Right forelimb (tissue), 1 donor: ENCODE data around the gene FAM241B.

Experiments used
- DNase-seq: peaks from one replicate; pipeline ENCODE4 v3.0.0-alpha.2; 2018

FAM241B gene

GRCh38 chr10:69634759-69635425, 4.8 kb downstream of the FAM241B start:
- peak; percentile 24 for DNase-seq

DNA sequence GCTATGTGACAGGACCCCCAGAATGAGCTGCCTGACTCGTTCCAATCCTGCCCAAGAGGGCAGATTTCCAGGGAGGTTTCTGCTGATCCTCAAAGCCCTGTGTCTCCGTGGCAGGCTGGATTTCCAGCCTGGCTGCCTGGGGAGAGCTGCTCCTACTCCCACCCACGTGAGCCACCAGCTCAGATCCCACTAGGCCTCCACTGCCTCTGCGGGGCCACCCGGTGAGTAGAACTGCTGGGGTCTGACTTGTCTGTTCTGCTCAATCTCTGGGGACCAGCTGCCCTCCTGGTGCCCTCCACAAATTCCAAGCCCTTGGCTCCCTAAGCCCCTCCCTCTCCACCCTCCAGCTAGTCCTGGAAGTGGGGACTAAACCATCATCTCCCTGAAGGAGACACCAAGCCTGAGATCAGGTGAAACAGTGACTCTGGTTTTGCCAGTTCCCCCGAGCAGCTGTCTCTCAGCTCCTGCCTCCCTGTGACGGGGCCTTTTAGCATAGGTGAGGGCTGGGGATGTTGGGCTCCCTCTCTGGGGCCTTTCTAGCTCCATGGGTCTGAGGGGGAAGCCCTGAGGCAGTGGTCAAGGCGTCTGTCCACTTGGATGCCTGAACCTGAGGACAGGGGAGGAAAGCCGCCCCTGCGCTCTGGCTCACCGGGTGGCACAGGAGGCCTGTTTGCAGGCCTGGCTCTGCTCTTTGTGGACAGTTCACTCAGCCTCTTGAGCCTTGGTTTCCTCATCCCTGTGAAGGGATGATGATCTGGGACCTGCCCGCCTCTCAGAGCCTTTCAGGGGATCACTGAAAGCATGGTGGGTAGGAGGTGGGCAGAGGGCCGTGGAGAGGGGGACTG, 5.6 kb downstream of the FAM241B start:
- DNase-seq = peak; percentile 24

GRCh38 chr10:69636273-69636575, 6.2 kb downstream of the FAM241B start:
- peak; percentile 13 for DNase-seq

DNA sequence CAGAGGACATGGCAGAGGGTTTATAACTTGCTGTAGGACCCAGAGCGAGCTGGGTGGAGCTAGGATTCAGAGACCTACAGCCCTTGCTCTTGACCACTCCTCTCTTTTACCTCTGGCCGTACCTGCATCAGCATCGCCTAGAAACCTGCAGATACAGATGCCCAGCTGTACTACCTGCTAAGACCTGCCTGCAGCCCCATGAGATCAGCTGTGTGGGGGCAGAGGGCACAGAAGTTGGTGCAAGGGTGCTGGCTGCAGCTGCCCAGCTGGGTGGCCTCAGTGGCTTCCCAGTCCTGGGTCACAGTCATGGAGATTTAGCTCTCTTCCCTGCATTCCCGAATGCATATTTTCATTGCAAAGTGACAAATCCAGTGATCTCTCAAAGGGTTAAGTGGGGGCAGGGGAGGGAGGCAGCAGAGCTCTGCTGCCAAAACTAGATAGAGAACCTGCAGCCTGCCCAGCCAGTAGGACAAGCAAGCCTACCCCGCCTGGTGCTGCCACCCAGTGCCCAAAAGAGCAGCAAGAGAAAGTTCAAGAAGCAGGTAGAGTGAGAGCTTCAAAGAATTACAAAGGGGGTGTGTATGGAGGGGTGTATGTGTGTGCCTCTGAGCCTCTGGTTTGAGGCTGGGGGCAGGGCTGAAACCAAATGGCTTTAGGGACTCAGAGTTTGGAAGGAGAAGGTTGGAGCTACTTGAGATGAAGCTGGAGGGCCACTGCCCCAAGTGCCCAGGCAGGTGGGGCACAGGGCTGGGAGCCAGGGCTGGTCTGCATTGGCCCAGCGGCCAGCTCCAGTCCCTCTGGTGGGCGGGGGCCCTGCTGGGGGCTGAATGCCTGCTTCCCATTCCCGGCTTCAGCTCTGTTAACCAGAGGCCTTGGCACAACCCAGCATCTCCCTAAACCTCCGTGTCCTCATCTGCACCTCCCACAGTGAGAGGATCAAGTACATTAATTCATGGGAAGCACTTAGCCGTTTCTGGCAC, 6.9 kb downstream of the FAM241B start:
- DNase-seq = peak; percentile 32

DNA sequence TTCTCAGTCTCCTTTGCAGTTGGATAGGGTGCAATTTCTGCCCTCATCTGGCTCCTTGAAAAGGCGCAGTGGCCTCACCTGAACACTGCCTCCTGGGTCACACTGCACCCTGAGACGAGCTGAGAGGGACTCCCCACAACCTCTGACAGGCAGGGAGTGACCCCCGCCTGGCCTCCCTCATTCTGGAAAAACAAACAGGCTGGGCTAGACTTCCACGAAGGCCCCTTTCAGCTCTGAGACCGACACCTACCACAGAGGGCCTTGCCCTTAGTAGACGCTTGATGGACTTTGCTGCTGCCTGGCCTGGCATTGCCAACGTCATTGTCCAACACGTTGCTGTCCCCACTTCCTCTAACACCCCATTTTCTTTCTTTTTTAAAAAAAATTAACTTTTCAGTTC, 8.6 kb downstream of the FAM241B start:
- peak; percentile 32 for DNase-seq

DNA sequence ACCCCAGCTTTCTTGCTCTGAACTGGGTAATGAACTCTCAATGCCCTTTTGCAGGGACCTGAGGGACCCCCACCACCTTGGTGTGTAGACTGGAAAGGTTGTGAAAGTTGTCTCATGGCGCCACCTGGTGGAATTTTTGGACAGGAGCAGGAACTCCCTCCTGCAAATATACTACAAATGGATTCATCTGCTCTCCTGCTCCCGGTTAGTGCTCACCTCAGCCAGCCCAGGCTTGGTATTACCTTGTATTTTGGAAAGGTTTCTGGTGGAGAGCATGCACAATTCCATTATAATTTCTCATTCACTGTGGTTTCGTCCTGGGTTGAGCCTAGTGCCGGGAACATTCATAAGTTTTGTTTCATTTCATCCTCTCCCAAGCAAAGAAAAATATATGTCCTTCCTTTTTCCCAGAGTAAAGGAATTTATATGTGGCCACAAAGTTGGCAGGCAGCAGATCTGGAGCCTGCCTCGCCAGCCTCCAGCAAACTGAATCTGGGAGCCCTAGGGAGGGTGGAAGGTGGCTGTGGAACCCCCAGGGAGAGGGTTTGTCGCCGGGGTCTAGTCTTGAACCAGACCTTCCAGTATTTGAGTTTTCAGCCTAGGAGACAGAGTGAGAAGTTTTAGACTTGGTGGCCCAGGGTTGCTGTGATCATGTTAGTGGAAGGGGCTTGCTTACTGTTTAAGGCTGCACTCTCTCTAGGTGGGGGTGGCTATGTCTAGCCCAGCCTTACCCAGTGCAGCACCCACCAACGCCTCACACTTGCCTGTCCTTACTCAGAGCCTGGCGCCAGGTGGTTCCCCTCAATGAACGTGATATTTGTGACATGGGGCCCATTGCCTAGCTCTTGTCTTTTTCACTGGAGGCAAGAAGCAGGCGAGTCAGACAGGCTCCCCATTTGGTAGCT, 9.5 kb downstream of the FAM241B start:
- DNase-seq = peak; percentile 69

- DNase-seq = peak; percentile 0
Observed at GRCh38 chr10:69640196-69640980, 10.3 kb downstream of the FAM241B start.

DNA sequence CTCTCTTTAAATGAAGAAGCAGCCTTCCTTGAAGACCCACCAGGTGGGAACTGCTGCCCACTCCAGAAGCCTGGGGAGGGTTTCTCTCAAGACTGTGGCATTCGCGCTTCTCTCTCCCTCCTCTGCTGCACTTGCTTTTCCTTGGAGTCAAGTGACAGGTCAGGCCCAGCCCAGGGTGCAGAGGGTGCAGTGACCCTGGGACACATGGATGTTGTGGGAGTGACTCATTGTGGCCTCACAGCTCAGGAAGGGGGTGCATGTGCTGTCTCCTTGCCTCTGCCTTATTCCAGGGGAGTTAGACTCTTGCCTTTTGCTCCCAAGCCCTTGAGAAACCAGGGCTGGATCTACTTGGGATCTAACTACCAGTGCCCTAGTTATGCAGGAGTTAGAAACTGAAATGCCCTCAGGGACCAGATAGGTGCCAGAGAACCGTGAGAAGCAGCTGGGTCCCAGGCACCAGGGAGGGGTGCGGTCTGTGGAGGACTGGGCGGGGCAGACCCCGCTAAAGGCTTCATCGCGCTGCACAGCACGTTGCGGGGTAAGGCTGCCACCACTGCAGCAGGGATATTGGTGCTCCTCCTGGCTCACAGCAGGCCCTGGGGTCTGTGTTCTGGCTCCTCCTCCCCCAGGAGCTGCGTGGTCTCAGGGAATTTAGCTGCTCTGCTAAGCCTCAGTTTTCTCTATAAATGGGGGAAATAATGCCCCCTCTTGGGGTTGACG, 11.4 kb downstream of the FAM241B start:
- no peak for DNase-seq

- DNase-seq = no peak
Observed at GRCh38 chr10:69642747-69643146, 12.7 kb downstream of the FAM241B start.

DNA sequence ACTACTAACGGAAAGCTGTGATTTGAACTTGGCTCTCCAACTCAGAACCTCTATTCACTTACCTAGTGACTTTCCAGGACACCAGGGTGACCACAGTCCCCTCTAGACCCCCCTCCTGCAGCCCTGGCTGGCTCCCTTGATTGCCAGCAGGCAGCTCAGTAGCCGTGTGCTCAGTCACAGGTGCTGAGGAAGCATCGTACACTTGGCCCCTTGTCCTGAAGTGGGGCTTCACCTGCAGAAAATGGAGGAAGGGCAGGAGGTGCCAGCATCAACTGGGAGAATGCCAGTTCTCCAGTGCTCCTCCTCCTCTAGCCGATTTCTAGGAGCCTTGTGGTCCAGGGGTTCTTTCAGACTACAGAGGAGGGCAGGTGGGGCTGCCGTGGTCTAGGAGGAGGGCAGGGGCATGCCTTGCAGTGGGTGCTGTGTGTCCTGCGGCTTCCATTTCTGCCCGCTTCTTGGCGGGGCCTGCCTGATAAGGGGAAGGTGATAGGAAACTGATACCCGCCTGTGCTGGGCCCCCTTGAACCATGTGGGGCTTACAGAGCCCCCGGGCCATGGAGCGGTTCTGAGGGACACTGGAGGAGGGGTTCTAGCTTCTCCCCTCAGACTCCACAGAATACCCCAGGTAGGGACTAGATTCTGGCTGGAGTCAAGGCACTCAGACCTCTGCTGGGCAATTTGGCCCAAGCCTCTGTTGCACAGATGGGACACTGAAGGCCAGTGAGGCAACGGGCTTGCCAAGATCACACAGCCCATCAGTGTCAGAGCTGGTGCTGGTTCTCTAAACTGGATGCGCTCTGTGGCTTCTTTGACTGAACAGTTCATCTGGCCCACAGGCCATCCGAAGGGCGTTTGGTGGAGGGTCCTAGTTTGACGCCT, 14.0 kb downstream of the FAM241B start:
- no peak for DNase-seq

- DNase-seq = peak; percentile 82
Observed at GRCh38 chr10:69644658-69645295, 14.7 kb downstream of the FAM241B start.

DNA sequence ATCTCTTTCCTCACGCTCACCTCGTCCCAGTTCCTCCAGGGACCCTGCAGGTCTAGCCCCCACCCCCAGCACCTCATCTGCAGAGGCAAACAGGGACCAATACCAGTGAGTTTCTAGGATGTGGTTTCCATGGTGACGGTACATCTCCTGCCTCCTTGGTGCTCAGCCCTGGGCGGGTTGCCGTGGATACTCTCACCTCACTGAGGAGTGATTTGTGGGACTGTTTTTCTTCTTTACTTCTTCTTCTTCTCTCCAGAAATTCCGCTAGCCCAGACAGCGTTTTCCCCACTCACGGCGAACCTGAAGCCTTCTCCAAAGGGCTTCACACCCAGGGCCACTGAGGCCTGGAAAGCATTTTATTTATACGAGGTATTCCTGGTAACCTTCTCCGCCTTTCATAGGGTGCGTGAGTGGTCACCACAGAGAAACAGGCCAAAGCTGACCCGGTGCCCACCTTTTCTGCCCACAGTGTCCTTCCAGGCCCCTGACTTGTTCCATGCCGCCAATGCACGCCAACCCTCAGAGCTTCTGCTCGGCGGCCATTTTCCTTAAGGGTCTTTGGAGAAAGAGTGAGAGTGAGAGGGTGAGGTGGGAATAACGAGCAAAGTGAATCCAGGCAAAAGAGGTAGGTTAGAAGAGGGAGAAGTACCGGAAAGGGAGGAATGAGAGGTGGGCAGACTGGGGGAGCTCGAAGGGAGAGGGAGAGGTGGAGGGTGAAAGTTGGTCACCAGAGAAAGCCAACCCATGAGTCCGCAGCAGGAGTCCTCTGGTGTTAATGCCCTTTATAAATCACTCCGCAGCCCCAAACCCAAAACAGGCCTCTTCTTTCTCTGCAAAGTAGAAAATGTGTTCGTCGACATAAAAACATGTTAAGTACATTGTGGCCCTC, 15.5 kb downstream of the FAM241B start:
- DNase-seq = no peak

GRCh38 chr10:69646185-69647060, 16.4 kb downstream of the FAM241B start:
- peak; percentile 32 for DNase-seq

DNA sequence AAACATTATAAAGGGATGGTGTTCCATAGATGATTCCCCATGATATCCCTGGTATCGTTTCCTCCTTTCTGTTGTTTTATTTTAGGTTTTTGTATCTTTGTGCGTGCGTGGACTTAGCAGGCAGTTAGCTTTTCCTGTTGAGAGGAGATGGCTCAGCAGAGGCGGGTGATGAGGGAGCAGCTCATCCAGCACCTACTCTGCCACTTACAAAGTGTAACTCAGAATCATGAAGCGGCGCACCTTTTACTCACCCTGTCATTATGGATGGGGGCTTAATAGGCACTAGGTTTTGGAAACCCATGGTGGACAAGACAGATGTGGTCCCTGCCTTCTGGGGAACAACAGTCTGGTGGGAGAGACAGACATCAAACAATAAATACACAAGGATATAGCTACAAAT, 17.1 kb downstream of the FAM241B start:
- no peak for DNase-seq

- no peak for DNase-seq
Observed at GRCh38 chr10:69647819-69648218, 17.8 kb downstream of the FAM241B start.

GRCh38 chr10:69648461-69648860, 18.4 kb downstream of the FAM241B start:
- DNase-seq = no peak
